Smooth muscle cell (in vitro differentiated cells): Measurements from ENCODE around the gene PRDM8. TPM values are rescaled to one million over a fixed set of nuclear protein-coding genes. Genes with fewer than 3 reads are reported as not detected.

Experiments
- DNase-seq: peaks from one replicate; lab custom pipeline; 2025; ENCODE audit not compliant: unreplicated experiment; lab: John Stamatoyannopoulos, UW
- H2AFZ ChIP-seq: fragments of 200-600 bp; sonication (generic); 2 replicates; pipeline ENCODE4 v1.6.0; 2016; ENCODE audit warnings: antibody characterized with exemption, low read depth, mild to moderate bottlenecking
- H3F3A ChIP-seq: fragments of 200-600 bp; sonication (generic); 2 replicates; pipeline ENCODE4 v1.6.0; 2017; ENCODE audit warnings: antibody characterized with exemption, low read depth
- H3K27ac ChIP-seq: fragments of 200-600 bp; sonication (generic); 2 replicates; pipeline ENCODE4 v1.5.1; 2016; ENCODE audit warnings: low read depth, mild to moderate bottlenecking
- H3K27me3 ChIP-seq: fragments of 200-600 bp; sonication (generic); 2 replicates; pipeline ENCODE4 v1.6.1; 2016; ENCODE audit warnings: low read depth, mild to moderate bottlenecking
- H3K36me3 ChIP-seq: fragments of 200-600 bp; sonication (generic); 2 replicates; pipeline ENCODE4 v1.5.1; 2016; ENCODE audit warnings: low read depth
- H3K4me1 ChIP-seq: fragments of 200-600 bp; sonication (generic); 2 replicates; pipeline ENCODE4 v1.5.1; 2016; ENCODE audit warnings: low read depth
- H3K4me2 ChIP-seq: fragments of 200-600 bp; sonication (generic); 2 replicates; pipeline ENCODE4 v1.6.0; 2016; ENCODE audit warnings: mild to moderate bottlenecking
- H3K4me3 ChIP-seq: fragments of 200-600 bp; sonication (generic); 2 replicates; pipeline ENCODE4 v1.5.1; 2016; ENCODE audit warnings: mild to moderate bottlenecking
- H3K79me2 ChIP-seq: fragments of 200-600 bp; sonication (generic); 2 replicates; pipeline ENCODE4 v1.6.0; 2016; ENCODE audit warnings: low read depth, mild to moderate bottlenecking
- H3K9ac ChIP-seq: fragments of 200-600 bp; sonication (generic); 2 replicates; pipeline ENCODE4 v1.6.0; 2016; ENCODE audit warnings: low read depth
- H3K9me3 ChIP-seq: fragments of 200-600 bp; sonication (generic); replicated peaks from 2 replicates; pipeline ENCODE4 v1.5.1; 2016; ENCODE audit warnings: low read depth
- H4K20me1 ChIP-seq: fragments of 200-600 bp; sonication (generic); 2 replicates; pipeline ENCODE4 v1.6.0; 2016; ENCODE audit warnings: low read depth
- WGBS: methylation state at CpG from one replicate; pipeline ENCODE4 v1.1.7; 2016; ENCODE audit warnings: low lambda C conversion rate; 5-methylcytosine and 5-hydroxymethylcytosine counted together
- polyA plus RNA-seq: library from polyadenylated mRNA; unstranded; fragments of >200 nt; fragmentation: Nextera tagmentation; extraction: Ambion mirVana; gene quantifications from 2 replicates; pipeline ENCODE4 v1.2.1, GENCODE V29; 2016
- total RNA-seq: library from RNA; depleted of rRNA; stranded (reverse); fragments of >200 nt; gene quantifications from 2 replicates; pipeline ENCODE4 v1.2.3, GENCODE V29; 2014
- TF ChIP-seq, protein P1 (sequence below): fragments of 200-600 bp; sonication (generic); IDR thresholded peaks from 2 replicates; pipeline ENCODE4 v1.5.1; 2017; ENCODE audit warnings: borderline replicate concordance, mild to moderate bottlenecking, antibody characterized with exemption; ENCODE audit not compliant: insufficient read depth, poor library complexity, severe bottlenecking

The PRDM8 gene
- total and polyA plus RNA-seq, 2 experiments from 2014 or later: 0.09 to 0.15 TPM

DNA sequence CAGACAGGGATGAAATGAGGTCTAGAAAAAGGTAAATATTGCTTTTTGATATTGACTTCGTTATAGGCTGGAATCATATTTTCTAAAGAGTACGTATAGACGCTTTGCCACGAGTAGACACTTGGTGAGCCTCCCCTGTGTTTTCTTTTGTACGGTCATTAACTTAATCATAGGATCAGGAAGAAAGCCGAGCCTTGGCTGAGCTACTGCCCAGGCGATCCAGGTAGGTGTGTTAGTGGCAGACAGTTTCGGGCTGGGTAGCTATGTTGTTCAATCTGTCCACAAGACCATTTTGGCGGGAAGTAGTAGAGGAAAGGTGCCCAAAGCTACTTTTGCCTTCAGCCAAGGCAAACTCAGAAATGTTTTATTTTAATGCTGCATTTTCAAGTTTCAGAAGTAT, 8.8 kb downstream of the PRDM8 start:
- no peaks in the 10 kb centered on the region for H4K20me1 ChIP-seq
- H2AFZ ChIP-seq: no peak overlapping the region
- TF ChIP-seq, protein P1, sequence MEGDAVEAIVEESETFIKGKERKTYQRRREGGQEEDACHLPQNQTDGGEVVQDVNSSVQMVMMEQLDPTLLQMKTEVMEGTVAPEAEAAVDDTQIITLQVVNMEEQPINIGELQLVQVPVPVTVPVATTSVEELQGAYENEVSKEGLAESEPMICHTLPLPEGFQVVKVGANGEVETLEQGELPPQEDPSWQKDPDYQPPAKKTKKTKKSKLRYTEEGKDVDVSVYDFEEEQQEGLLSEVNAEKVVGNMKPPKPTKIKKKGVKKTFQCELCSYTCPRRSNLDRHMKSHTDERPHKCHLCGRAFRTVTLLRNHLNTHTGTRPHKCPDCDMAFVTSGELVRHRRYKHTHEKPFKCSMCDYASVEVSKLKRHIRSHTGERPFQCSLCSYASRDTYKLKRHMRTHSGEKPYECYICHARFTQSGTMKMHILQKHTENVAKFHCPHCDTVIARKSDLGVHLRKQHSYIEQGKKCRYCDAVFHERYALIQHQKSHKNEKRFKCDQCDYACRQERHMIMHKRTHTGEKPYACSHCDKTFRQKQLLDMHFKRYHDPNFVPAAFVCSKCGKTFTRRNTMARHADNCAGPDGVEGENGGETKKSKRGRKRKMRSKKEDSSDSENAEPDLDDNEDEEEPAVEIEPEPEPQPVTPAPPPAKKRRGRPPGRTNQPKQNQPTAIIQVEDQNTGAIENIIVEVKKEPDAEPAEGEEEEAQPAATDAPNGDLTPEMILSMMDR: no peak
- no peak for DNase-seq
- H3K9ac ChIP-seq: no peak overlapping the region
- no peaks in the 10 kb centered on the region for H3F3A ChIP-seq
- no peak overlapping the region for H3K4me3 ChIP-seq
- H3K79me2 ChIP-seq: no peaks in the 10 kb centered on the region
- H3K9me3 ChIP-seq: no peaks in the 10 kb centered on the region
- H3K27ac ChIP-seq: no peak overlapping the region
- 83% methylated on average over 9 of the region's 9 CpGs for WGBS
- peaks cover 2% of the 10 kb centered on the region for H3K4me1 ChIP-seq
- peaks cover 99% of the 10 kb centered on the region for H3K27me3 ChIP-seq
- H3K4me2 ChIP-seq: no peak overlapping the region
- no peaks in the 10 kb centered on the region for H3K36me3 ChIP-seq

DNA sequence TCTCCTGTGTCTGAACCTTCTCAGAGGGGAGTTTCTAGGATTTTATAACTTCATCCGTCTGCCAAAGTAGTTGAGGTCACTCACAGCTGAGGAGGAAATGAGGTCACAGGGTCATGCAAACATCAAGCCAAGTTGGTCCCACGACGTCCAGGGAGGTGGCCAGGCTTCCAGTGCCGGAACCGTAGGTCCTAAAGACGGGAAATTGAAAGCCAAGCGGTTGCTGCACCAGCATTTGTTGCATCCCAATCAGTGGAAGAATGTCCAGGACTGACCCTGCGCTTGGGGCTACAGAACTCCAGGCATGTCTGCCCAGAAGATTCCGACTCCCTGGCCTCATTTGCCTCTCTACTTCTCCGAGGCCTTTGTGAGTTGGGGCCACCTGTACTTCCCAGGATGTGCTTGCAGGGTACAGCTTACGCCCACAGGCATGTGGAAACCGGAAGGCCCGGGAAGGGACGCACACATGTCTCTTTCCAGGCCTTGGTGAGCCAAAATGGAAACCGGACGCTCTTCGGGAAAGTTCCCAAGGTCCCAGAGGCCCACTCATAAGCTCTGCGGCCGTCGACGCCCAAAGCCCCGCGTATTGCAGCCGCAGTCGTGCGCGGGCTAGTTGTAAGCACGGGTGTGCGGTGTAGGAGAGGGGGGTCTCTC, 9.3 kb downstream of the PRDM8 start:
- Histone ChIP-seq H3K4me2 (no peak overlapping the region), H3K27me3 (peaks cover 98% of the 10 kb centered on the region), H3K4me3 (no peak overlapping the region), H2AFZ (no peak overlapping the region), H3F3A (no peaks in the 10 kb centered on the region), H3K4me1 (peaks cover 2% of the 10 kb centered on the region), H3K9ac (no peak overlapping the region), H3K27ac (no peak overlapping the region), H3K79me2 (no peaks in the 10 kb centered on the region), H4K20me1 (no peaks in the 10 kb centered on the region), H3K9me3 (no peaks in the 10 kb centered on the region), H3K36me3 (no peaks in the 10 kb centered on the region)
- no peak for DNase-seq
- 39% methylated on average over 29 of the region's 29 CpGs for WGBS
- TF ChIP-seq, protein P1: no peak

DNA sequence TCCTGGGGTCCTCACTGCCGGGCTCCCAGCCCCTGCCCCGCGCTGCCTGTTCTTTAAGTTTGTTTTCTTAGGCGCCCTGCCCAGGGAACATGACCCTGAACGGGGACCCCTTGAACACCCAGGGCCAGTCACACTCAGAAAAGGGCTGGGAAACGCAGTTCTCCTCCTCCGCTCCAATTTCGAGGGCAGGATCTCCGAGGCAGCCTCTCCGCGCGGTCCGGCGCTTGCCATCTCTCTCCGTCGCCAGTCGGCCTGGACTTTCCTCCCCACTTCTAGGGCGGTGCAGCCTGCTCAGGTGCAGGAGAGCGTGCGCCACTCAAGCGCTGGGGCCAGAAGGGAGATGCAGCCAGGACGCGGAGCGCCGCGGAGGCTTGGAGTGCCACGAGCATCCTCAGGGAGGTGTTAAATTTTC, 9.9 kb downstream of the PRDM8 start:
- H3K27ac ChIP-seq: no peak overlapping the region
- H3K79me2 ChIP-seq: no peaks in the 10 kb centered on the region
- no peaks in the 10 kb centered on the region for H3K36me3 ChIP-seq
- WGBS: 13% methylated on average over 26 of the region's 27 CpGs
- no peak overlapping the region for H3K4me2 ChIP-seq
- H3K27me3 ChIP-seq: peaks cover 96% of the 10 kb centered on the region
- no peaks in the 10 kb centered on the region for H3F3A ChIP-seq
- H3K4me1 ChIP-seq: peaks cover 2% of the 10 kb centered on the region
- H3K4me3 ChIP-seq: no peak overlapping the region
- TF ChIP-seq, protein P1: no peak
- H2AFZ ChIP-seq: no peak overlapping the region
- H3K9me3 ChIP-seq: no peaks in the 10 kb centered on the region
- DNase-seq: no peak
- H3K9ac ChIP-seq: no peak overlapping the region
- H4K20me1 ChIP-seq: no peaks in the 10 kb centered on the region

DNA sequence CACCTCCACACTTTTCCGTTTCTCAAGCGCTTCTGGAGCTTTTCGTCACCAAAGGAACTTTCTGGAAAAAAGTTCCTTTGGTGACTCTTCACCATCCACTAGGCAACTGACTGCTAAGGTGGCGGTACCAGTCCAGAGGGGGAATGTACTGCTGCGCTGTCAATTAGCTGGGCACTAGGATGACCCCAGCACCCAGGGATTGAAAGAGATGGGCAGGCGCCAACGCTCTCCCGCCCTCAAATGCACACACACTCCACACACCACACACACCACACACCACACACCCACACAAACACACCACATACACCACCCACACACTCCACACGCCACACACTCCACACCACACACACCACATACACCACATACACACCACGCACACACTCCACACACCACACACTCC, 10.4 kb downstream of the PRDM8 start:
- no peak overlapping the region for H3K27ac ChIP-seq
- no peaks in the 10 kb centered on the region for H4K20me1 ChIP-seq
- H3K4me2 ChIP-seq: no peak overlapping the region
- H3K27me3 ChIP-seq: peaks cover 94% of the 10 kb centered on the region
- no peak overlapping the region for H3K9ac ChIP-seq
- H3K4me3 ChIP-seq: no peak overlapping the region
- TF ChIP-seq, protein P1: no peak
- H3F3A ChIP-seq: no peaks in the 10 kb centered on the region
- no peaks in the 10 kb centered on the region for H3K79me2 ChIP-seq
- no peak for DNase-seq
- H2AFZ ChIP-seq: no peak overlapping the region
- 67% methylated on average over 5 of the region's 10 CpGs for WGBS
- no peaks in the 10 kb centered on the region for H3K36me3 ChIP-seq
- peaks cover 2% of the 10 kb centered on the region for H3K4me1 ChIP-seq
- H3K9me3 ChIP-seq: no peaks in the 10 kb centered on the region
